GM12872 (cell line): Measurements from ENCODE around the gene ETFA.

Experiments
- TF ChIP-seq, protein P1 (sequence below): IDR thresholded peaks from 3 replicates; pipeline ENCODE4 v1.5.1; 2011; ENCODE audit warnings: low read depth, mild to moderate bottlenecking, low read length, moderate library complexity; ENCODE audit not compliant: insufficient read depth

Gene ETFA

DNA sequence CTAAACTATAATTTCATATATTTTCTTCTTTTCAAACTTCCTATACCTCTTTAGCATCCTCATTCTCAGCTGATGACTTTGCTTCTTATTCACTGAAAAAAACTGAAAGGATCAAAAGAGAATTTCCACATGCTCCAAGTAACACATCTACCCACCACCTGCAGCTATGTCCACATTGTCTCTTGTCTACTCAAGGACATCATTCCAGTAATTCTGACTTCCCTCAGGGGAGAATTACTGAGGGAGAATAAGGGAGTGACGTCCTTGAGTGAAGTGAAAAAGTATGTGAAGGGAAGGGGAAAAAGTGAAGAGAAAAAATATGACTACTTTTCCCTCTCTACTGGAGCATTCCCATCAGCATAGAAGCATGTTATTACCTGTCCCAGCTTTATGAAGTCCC is 32.6 kb downstream of the ETFA start:
- TF ChIP-seq, protein P1, sequence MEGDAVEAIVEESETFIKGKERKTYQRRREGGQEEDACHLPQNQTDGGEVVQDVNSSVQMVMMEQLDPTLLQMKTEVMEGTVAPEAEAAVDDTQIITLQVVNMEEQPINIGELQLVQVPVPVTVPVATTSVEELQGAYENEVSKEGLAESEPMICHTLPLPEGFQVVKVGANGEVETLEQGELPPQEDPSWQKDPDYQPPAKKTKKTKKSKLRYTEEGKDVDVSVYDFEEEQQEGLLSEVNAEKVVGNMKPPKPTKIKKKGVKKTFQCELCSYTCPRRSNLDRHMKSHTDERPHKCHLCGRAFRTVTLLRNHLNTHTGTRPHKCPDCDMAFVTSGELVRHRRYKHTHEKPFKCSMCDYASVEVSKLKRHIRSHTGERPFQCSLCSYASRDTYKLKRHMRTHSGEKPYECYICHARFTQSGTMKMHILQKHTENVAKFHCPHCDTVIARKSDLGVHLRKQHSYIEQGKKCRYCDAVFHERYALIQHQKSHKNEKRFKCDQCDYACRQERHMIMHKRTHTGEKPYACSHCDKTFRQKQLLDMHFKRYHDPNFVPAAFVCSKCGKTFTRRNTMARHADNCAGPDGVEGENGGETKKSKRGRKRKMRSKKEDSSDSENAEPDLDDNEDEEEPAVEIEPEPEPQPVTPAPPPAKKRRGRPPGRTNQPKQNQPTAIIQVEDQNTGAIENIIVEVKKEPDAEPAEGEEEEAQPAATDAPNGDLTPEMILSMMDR: no peak

- TF ChIP-seq, protein P1: no peak
These were observed 36.4 kb downstream of the ETFA start for GRCh38 chr15:76274821-76275220.

DNA sequence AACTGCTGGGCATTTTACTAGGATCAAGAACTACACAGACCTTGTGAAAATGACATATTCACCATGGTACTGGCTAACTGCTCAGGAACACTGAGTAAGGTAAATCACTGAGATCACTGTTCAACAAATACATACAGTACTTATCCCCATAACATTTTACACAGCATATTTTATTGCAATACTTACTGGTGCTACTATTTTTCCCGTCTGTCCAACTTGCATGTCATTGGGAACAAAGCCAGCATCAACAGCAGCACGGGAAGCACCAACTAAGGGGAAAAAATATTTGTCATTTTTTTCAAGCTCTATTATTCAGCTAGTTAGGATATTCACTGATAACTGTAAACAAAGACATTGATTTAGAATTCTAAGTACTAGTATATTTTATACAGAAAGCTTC is 37.0 kb downstream of the ETFA start:
- TF ChIP-seq, protein P1: no peak

DNA sequence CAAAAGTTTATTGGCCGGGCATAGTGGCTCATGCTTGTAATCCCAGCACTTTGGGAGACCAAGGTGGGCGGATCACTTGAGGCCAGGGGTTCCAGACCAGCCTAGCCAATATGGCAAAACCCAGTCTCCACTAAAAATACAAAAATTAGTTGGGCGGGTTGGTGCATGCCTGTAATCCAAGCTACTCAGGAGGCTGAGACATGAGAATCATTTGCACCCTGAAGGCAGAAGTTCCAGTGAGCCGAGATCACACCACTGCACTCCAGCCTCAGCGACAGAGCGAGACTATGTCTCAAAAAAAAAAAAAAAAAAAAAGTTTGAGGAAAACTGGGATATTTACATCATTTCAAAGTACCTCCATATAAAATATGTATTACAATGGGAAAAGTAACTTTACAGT is 40.4 kb downstream of the ETFA start:
- TF ChIP-seq, protein P1: no peak

DNA sequence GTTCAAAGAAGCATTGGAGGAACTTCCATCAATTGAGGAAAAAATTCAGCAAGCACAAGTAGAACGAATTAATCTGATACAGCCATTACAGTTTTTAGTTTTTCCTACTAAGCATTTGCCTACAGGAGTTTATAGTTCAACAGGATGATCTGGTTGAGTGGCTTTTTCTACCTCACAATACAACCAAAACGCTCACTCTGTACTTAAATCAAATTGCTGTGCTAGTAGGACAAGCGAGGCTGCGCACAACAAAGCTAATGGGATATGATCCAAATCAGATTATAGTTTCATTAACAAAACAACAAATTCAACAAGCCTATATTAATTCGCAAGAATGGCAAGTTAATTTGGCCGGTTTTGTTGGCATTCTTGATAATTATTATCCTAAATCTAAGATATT is 44.2 kb downstream of the ETFA start:
- TF ChIP-seq, protein P1: no peak

- TF ChIP-seq, protein P1: no peak
These were observed 50.9 kb downstream of the ETFA start for GRCh38 chr15:76260246-76260938.

DNA sequence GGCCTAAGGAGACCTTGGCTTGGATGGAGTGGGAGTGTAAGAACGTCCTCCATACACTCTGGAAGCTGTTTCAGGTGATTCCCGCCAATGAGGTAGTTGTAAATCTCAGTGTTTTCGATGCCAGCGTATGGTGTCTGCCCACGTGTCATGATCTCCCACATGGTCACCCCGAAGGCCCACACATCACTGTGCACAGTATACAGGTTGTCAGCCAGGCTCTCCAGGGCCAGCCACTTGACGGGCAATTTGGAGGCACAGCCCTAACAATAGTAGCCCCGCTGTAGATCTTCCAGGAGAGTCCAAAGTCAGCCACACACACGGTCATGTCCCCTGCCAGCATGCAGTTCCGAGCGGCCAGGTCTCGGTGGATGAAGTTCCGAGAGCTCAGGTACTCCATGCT is 51.9 kb downstream of the ETFA start:
- TF ChIP-seq, protein P1: no peak
